Germinal center (tissue), 1 donor: ENCODE results near the gene CEACAM6.
"Not testable (repeated sequence)": the region's sequence is repeated elsewhere in the genome, so short reads cannot be mapped to it uniquely, and the experiment has no call there.

Experiments used
- DNase-seq: peaks from one replicate; pipeline ENCODE4 v3.0.0; 2012; ENCODE audit warnings: mixed read lengths, low spot score

Gene CEACAM6

DNA sequence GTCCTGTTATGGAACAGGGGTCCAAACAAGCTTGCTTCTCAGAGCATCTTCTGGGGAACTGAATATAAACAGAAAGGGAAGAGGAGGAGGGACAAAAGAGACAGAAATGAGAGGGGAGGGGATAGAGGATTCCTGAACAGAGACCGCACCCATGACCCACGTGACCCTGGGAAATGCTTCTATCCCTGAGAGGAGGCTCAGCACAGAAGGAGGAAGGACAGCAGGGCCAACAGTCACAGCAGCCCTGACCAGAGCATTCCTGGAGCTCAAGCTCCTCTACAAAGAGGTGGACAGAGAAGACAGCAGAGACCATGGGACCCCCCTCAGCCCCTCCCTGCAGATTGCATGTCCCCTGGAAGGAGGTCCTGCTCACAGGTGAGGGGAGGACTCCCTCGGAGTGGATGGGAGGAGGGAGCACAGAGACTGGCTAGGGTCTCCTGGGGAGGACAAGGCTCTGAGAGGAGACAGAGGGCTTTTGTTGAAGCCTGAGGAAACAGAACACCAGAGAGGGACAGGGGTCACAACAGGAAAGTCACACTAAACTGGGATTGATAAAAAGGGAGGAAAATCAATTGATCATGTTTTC lies at the start of gene CEACAM6:
Gene CEACAM6 (plus strand): TSS at position 203 of the 586 bp plus-strand sequence. CDS start 109 bp downstream, at position 312.
- DNase-seq = no peak

- peak; percentile 88 for DNase-seq
These were observed 48.4 kb upstream of the CEACAM6 start for GRCh38 chr19:41706741-41707501.

DNA sequence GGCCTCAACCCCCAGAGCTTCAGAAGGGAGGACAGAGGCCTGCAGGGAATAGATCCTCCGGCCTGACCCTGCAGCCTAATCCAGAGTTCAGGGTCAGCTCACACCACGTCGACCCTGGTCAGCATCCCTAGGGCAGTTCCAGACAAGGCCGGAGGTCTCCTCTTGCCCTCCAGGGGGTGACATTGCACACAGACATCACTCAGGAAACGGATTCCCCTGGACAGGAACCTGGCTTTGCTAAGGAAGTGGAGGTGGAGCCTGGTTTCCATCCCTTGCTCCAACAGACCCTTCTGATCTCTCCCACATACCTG lies 47.9 kb upstream of the CEACAM6 start:
- DNase-seq = no peak

DNA sequence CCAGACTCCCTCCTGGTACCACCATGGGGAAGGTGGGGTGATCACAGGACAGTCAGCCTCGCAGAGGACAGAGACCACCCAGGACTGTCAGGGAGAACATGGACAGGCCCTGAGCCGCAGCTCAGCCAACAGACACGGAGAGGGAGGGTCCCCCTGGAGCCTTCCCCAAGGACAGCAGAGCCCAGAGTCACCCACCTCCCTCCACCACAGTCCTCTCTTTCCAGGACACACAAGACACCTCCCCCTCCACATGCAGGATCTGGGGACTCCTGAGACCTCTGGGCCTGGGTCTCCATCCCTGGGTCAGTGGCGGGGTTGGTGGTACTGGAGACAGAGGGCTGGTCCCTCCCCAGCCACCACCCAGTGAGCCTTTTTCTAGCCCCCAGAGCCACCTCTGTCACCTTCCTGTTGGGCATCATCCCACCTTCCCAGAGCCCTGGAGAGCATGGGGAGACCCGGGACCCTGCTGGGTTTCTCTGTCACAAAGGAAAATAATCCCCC lies 47.4 kb upstream of the CEACAM6 start:
- DNase-seq = no peak

- no peak for DNase-seq
These were observed 46.8 kb upstream of the CEACAM6 start, which contains the start of gene CEACAM5 for GRCh38 chr19:41708481-41708880. Gene CEACAM5, plus strand, starts transcription at chr19:41708626. Its CDS starts 106 bp downstream, at chr19:41708732.

GRCh38 chr19:41709516-41709915 lies 45.8 kb upstream of the CEACAM6 start:
- DNase-seq = not testable (repeated sequence)

DNA sequence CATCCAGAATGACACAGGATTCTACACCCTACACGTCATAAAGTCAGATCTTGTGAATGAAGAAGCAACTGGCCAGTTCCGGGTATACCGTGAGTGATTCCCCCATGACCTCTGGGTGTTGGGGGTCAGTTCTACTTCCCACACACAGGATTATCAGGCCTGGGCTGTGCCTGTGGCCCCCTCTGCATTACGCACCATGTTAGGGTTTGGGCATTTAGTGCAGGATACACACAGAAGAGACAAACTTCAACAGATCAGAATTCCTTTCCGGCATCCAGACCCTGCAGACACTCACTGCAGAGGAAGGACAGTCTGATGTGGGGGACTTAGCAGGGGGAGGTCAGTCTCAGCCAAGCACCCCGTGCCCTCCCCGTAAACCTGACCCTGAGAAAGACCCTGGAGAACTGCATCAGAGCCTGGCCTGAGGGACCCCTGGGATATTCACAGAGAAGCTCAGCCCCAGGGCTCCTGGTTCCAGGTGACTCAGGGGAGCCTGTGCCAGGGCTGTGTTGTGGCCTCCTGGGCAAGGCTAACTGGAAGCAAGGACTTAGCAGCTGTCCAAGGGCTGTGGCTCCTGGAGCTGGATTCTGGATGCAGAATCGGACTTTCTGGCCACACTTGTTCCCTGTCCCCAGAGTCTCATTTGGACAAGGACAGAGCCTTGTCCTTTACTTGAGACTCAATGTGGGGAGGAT lies 45.2 kb upstream of the CEACAM6 start:
- DNase-seq = no peak

DNA sequence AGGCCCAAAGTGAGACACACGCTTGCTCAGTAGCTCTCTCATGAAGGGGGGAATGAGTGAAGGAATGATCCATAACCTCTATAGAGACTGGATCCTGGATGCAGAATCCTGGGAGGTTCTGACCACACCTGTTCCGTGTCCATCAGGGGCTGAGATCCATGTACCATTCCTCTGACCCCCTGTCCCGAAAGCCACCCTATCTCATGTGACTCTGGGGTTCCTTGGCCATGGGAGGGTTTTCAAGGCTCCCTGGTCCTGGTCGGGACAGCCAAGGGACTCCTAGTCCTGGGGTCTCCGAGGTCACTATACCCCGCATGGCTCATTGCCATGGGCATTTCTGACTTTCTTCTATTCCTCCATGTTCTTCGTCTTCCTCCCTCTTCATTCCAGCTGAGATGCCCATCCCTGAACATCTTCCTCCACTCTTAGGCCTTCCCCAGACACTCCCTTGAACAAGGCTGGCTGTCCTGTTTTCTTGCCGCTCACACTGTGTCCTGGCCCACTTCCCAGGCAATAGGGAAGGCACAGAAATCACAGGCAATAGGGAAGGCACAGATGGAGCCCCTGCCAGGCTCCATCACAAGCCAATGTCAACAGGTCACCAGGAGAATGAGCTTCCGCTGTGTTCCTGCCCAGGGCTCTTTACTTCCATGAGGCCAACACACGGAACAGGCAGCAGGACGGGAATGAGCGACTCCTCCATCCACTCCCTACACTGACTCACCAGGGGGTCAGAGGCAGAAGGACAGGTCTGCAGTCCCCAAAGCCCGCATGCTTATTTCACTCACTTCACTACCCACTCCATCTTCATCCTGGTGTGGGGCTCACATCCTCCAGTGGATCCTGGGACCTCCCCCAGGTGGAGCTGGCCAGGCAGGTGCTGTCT lies 43.7 kb upstream of the CEACAM6 start:
- no peak for DNase-seq

DNA sequence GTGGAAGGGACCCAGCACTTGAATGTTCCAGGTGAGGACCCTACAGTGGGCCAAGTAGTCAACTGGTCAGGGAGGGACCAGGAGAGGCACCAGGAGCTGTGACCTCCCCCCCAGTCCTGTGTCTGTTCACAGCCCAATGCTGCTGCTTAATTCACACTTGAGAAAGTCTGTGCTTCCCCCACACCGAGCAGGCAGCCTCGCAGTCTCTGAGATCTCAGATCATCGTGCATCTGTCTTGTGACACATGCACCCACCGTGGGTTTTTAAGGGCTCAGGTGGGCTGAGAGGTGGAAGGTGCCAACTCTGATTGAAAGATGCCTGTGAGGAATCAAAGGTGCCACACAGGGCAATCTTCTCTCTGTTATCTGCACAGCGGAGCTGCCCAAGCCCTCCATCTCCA lies 40.7 kb upstream of the CEACAM6 start:
- DNase-seq = no peak

DNA sequence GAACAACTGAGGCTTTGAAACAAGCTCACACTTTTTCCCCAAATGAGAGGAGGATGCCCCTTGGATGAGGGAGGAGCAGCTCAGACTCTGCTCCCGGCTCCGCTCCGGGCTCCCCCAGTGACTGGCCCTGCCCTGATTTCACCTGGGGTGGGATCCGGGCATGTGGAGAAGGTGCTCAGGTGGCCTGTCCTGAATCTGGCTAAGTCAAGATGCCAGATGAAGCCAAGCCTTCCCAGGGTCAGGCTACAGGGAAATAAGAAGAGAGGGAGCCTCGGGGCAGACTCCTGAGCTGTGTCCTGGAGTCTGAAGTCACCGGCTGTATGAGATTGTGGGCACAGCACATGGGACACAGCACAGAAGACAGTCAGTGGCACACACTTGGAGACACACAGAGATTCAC lies 36.6 kb upstream of the CEACAM6 start:
- no peak for DNase-seq

GRCh38 chr19:41720103-41720502 lies 35.2 kb upstream of the CEACAM6 start:
- DNase-seq = no peak

- DNase-seq = no peak
These were observed 28.8 kb upstream of the CEACAM6 start for GRCh38 chr19:41726493-41726892.

DNA sequence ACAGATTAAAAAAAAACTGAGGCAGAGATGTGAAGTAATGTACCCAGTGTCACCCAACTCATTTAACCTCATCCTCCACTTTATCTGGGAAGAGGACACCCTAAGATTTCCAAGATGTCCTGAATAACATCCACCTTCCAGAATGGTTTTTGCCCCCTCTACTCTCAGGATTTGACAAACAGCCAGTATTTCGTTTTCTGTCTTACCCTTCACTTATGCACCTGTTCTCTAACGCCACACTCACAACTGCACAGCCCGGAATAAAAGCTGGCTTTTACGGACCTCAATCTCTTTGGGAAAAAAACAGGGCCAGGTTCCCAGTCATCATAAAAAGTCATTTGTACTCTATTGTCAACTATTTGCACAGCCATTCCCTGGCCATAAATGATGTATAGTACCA lies 21.2 kb upstream of the CEACAM6 start:
- DNase-seq = no peak

DNA sequence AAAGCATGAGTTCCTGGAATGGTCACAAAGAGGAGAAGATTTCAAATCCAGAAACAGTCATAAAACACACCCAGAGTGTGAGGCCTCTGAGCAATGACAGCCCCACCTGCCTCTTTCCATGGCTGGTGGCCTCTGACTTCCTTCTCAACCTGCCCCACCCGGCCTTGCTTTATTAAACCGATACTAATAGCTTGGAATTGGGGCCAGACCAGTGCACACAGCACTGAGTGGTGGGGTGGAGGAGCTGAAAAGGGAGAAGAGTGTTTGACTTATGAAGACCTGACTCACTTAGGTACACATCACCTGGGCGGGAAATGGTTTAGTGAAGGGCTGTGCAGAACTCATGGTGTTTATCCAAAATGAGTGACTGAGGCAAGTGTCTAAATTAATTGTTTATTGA lies 20.7 kb upstream of the CEACAM6 start:
- DNase-seq = no peak

GRCh38 chr19:41735071-41735600 lies 20.2 kb upstream of the CEACAM6 start:
- DNase-seq = no peak

DNA sequence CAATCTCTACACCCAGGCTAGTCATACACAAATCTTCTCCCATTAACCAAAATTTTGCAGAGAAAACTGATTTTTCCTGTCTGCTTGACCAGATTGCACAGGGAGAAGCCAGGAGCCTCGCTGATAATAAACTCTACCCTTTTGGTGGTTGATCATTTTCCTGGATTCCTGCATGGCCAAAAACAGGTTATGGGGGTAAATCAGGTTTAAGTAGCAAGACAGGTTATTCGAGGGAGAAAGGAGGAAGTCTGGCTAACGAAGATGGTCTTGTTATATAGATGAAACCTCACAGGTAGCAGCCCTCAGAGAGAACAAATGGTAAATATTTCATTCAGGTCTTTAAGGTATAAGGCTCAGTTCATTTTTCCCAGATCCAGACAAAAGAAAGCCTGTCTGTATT lies 16.0 kb upstream of the CEACAM6 start:
- no peak for DNase-seq

GRCh38 chr19:41740415-41741243 lies 14.7 kb upstream of the CEACAM6 start:
- DNase-seq = no peak

DNA sequence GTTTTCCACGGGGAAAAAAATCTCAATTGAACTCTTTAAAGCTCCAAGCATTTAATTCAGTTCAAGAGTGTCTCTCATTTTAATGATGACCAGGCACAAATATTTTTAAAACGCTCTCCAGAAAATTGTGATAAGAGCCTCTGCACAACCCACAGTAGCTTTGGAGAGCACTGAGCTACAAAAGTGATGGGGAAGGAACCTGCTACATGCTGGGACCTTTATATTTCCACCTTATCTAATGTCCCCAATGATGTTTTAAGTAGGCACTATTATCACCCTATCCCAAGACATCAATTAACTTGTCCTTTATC lies 14.1 kb upstream of the CEACAM6 start:
- DNase-seq = no peak

GRCh38 chr19:41744850-41745249 lies 10.5 kb upstream of the CEACAM6 start:
- DNase-seq = no peak

DNA sequence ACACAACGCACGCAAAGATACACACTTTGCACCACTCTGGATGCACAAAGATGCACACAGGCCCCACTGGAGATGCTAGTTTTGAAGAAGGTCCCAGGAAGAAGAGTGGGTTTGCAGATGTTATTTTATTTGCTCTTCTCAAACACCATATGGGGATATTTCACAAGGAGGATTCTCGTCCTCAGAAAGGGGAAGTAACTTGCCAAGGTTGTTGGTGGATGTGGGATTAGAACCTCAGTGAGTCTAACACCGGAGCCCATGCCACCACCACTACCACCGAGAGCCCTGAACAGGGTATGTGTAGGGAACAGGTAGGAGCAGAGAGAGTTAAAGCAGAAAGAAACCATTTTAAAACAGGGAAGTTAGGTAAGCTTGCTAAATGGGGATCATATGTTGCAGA lies 9.6 kb upstream of the CEACAM6 start:
- no peak for DNase-seq

DNA sequence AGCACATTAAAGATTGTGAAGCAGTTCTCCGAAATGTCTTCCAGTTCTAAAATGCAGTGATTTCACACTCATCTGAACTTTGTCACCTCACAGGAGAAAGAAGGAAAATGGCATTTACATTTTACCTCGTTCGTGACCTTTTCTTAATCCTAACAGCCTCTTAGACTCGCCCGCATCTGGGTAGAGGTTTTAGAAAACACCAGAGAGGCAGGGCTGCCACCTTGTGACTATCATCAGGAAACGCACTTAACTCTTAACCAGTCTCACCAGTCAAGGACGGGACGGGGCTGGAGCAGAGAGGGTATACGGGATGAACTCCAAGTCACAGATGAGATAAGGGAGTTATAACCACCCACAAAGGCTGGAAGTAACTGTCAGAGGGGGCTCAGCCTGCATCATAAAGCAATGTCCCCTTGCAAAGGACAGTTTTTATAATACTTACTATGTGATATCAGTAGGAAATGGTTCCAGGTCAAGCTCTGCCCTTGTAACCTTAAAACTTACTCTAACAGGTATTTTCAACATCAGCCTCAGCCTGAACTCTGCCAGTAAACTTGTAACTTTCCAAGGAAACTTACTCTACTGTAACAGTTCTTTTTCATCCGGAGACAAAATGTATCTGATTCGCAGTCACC lies 8.6 kb upstream of the CEACAM6 start:
- DNase-seq = peak; percentile 20
